Bronchial epithelial cell (primary cell): ENCODE data around the gene KRT7. TPM values are rescaled to one million over a fixed set of nuclear protein-coding genes. Genes with fewer than 3 reads are reported as not detected.

ENCODE experiments used
- DNase-seq: peaks from one replicate; pipeline ENCODE4 v3.0.0-alpha.2; 2010; ENCODE audit warnings: low read depth
- FAIRE-seq: peaks from 2 replicates; lab custom pipeline; 2011; peaks lifted over from hg19 to GRCh38; lab: Jason Lieb, UNC
- H3K27me3 ChIP-seq: 2 replicates; pipeline ENCODE4 v1.5.1; 2011; ENCODE audit warnings: low read length; ENCODE audit not compliant: control insufficient read depth, insufficient read depth
- H3K36me3 ChIP-seq: 2 replicates; pipeline ENCODE4 v1.5.1; 2011; ENCODE audit warnings: low read length; ENCODE audit not compliant: control insufficient read depth, insufficient read depth
- H3K4me3 ChIP-seq: 2 replicates; pipeline ENCODE4 v1.5.1; 2011; ENCODE audit warnings: mild to moderate bottlenecking, low read depth, low read length, control low read depth
- CTCF ChIP-seq: IDR thresholded peaks from 2 replicates; pipeline ENCODE4 v1.5.1; 2011; ENCODE audit warnings: mild to moderate bottlenecking, moderate library complexity, low read length, control low read depth, inconsistent platforms; ENCODE audit not compliant: insufficient read depth, severe bottlenecking
- total RNA-seq: library from RNA; depleted of rRNA; stranded (reverse); fragments of >200 nt; gene quantifications from 2 replicates; pipeline ENCODE4 v1.2.1, GENCODE V29; 2014

Gene KRT7
- total RNA-seq, 1 donor from 2014 or later: 895 TPM

- TF ChIP-seq CTCF: no peak
- no peaks in the 10 kb centered on the region for H3K36me3 ChIP-seq
- DNase-seq (no peak), FAIRE-seq (no peak)
- no peak overlapping the region for H3K4me3 ChIP-seq
- no peaks in the 10 kb centered on the region for H3K27me3 ChIP-seq
These were observed 35.4 kb upstream of the KRT7 start for GRCh38 chr12:52197371-52198231.

- Histone ChIP-seq H3K4me3 (no peak overlapping the region), H3K36me3 (no peaks in the 10 kb centered on the region), H3K27me3 (no peaks in the 10 kb centered on the region)
- FAIRE-seq: peak; percentile 92
- no peak for DNase-seq
- no peak for TF ChIP-seq CTCF
These were observed 34.4 kb upstream of the KRT7 start for GRCh38 chr12:52198454-52199215.

GRCh38 chr12:52199294-52199919 is 33.6 kb upstream of the KRT7 start:
- no peak overlapping the region for H3K4me3 ChIP-seq

GRCh38 chr12:52200086-52200780 is 32.8 kb upstream of the KRT7 start:
- no peak for TF ChIP-seq CTCF
- peak; percentile 86 for FAIRE-seq
- Histone ChIP-seq H3K4me3 (no peak overlapping the region), H3K27me3 (no peaks in the 10 kb centered on the region), H3K36me3 (no peaks in the 10 kb centered on the region)
- DNase-seq: no peak

More at GRCh38 chr12:52199294-52199919, 33.6 kb upstream of the KRT7 start:
- FAIRE-seq: peak; percentile 36
- no peak for TF ChIP-seq CTCF
- DNase-seq: no peak
- Histone ChIP-seq H3K36me3 (no peaks in the 10 kb centered on the region), H3K27me3 (no peaks in the 10 kb centered on the region)

GRCh38 chr12:52200781-52201450 is 32.1 kb upstream of the KRT7 start:
- no peaks in the 10 kb centered on the region for H3K36me3 ChIP-seq
- FAIRE-seq (no peak), DNase-seq (no peak)
- no peaks in the 10 kb centered on the region for H3K27me3 ChIP-seq
- no peak for TF ChIP-seq CTCF
- H3K4me3 ChIP-seq: no peak overlapping the region
